Body of pancreas (tissue), 4 donors: Measurements from ENCODE around the gene NEURL4. TPM values are rescaled to one million over a fixed set of nuclear protein-coding genes. Genes with fewer than 3 reads are reported as not detected.
A peak's percentile ranks its signal among the peaks of the same experiment; 100 is the strongest.
"Not testable (repeated sequence)": the region's sequence is repeated elsewhere in the genome, so short reads cannot be mapped to it uniquely, and the experiment has no call there.

Experiments
- ATAC-seq: fragments of 150-250 bp; one replicate; pipeline ENCODE4 v1.9.1; 2016
- DNase-seq, 4 donors: peaks; one replicate each; pipeline ENCODE4 v3.0.0-alpha.2; 2019
- H3K27ac ChIP-seq, 4 donors: fragments of 200-600 bp; sonication (generic); 1 replicate in 3 of 4; 2 replicates in 1 of 4; pipeline versions ENCODE4 v1.5.1 to v1.6.1; 2016 to 2019; ENCODE audit warnings: mild to moderate bottlenecking in 1 of 4, mixed read lengths in 1 of 4, moderate library complexity in 1 of 4
- H3K27me3 ChIP-seq, 2 donors: fragments of 200-600 bp; sonication (generic); one replicate each; pipeline ENCODE4 v1.6.0; 2016; ENCODE audit warnings: mild to moderate bottlenecking in 1 of 2
- H3K36me3 ChIP-seq, 2 donors: fragments of 200-600 bp; sonication (generic); replicated peaks in 1 of 2; 2 replicates each; pipeline ENCODE4 v1.5.1; 2016; ENCODE audit warnings: low read depth in 2 of 2; ENCODE audit not compliant: insufficient read depth in 1 of 2
- H3K4me1 ChIP-seq: fragments of 200-600 bp; sonication (generic); one replicate; pipeline ENCODE4 v1.6.0; 2016
- H3K4me3 ChIP-seq, 2 donors: fragments of 200-600 bp; sonication (generic); 1 replicate in 1 of 2; 2 replicates in 1 of 2; pipeline ENCODE4 v1.5.1; 2016 to 2019
- H3K9me3 ChIP-seq, 3 donors: fragments of 200-600 bp; sonication (generic); 1 replicate in 2 of 3; 2 replicates in 1 of 3; pipeline ENCODE4 v1.5.1; 2016
- CTCF ChIP-seq, 7 experiments: fragments of 450-650 bp in 4 of 7; fragments of 200-600 bp in 3 of 7; sonication (generic) in 3 of 7; IDR thresholded peaks; one replicate each; pipeline ENCODE4 v1.5.1; 2016 to 2019; ENCODE audit warnings: antibody characterized with exemption in 7 of 7
- POLR2A ChIP-seq, 3 donors: fragments of 450-650 bp; IDR thresholded peaks; one replicate each; pipeline ENCODE4 v1.6.1; 2016; ENCODE audit warnings: antibody characterized with exemption in 3 of 3, mild to moderate bottlenecking in 2 of 3
- WGBS, 2 donors: methylation state at CpG; one replicate each; pipeline ENCODE4 v1.1.5; 2017; 5-methylcytosine and 5-hydroxymethylcytosine counted together
- intact Hi-C: fragments of 100-400 bp; cut with DNase I; formaldehyde crosslinking; loops from one replicate; pipeline ENCODE4 v1.15.1; 2023
- total RNA-seq, 2 donors: library from RNA; depleted of rRNA; stranded (reverse); fragments of >200 nt; gene quantifications; one replicate each; pipeline ENCODE4 v1.1.0, GENCODE V29; 2016

The NEURL4 gene
- total RNA-seq, 2 donors from 2014 or later: 28.8 to 41.2 TPM

GRCh38 chr17:7334938-7335538, 5.9 kb upstream of the NEURL4 start:
- Histone ChIP-seq H3K9me3 (no peaks in the 10 kb centered on the region), H3K4me1 (peaks cover 9% of the 10 kb centered on the region), H3K36me3 (no peaks in the 10 kb centered on the region), H3K27me3 (no peaks in the 10 kb centered on the region), H3K4me3 (no peak overlapping the region), H3K27ac (no peak overlapping the region)
- DNase-seq (no peak), ATAC-seq (no peak)
- TF ChIP-seq CTCF (IDR thresholded peaks at IDR 0.05) (no peak), POLR2A (IDR thresholded peaks at IDR 0.05) (no peak)
- WGBS, 2 donors: 63 to 70% methylated on average over 3 of the region's 3 CpGs
- intact Hi-C loops: no loop called here

DNA sequence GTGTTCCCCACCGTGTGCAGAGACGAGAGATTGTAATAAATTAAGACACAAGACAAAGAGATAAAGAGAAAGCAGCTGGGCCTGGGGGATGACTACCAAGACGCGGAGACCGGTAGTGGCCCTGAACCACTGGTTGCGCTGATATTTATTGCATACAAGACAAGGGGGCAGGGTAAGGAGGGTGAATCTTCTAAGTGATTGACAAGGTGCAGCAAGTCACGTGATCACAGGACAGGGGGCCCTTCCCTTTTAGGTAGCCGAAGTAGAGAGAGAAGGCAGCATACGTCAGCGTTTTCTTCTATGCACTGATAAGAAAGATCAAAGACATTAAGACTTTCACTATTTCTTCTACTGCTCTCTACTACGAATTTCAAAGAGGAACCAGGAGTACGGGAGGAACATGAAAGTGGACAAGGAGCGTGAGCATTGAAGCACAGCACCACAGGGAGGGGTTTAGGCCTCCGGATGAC, 3.5 kb upstream of the NEURL4 start:
- H3K9me3 ChIP-seq, DNase-seq, H3K4me3 ChIP-seq, H3K27ac ChIP-seq, H3K27me3 ChIP-seq, intact Hi-C loops, H3K36me3 ChIP-seq, ATAC-seq: not testable (repeated sequence)
- H3K4me1 ChIP-seq: peaks cover 23% of the 10 kb centered on the region
- WGBS, 2 donors: 44 to 45% methylated on average over 14 of the region's 14 CpGs

GRCh38 chr17:7332111-7332510, 3.0 kb upstream of the NEURL4 start:
- Histone ChIP-seq H3K4me3 (no peak overlapping the region), H3K27ac (no peak overlapping the region), H3K27me3 (no peaks in the 10 kb centered on the region), H3K9me3 (no peaks in the 10 kb centered on the region), H3K36me3 (no peaks in the 10 kb centered on the region), H3K4me1 (peaks cover 25% of the 10 kb centered on the region)
- DNase-seq (no peak), ATAC-seq (no peak)
- no peak for TF ChIP-seq CTCF (IDR thresholded peaks at IDR 0.05)
- no peak for TF ChIP-seq POLR2A (IDR thresholded peaks at IDR 0.05)
- intact Hi-C loops: no loop called here
- 34 to 42% methylated on average over 7 of the region's 7 CpGs for WGBS, 2 donors

- DNase-seq (no peak), ATAC-seq (no peak)
- intact Hi-C loops: no loop called here
- Histone ChIP-seq H3K27me3 (no peaks in the 10 kb centered on the region), H3K36me3 (no peaks in the 10 kb centered on the region), H3K4me3 (no peak overlapping the region), H3K9me3 (no peaks in the 10 kb centered on the region), H3K27ac (peak overlapping the region in 3 of 4 donors; percentile 79 to 92 (median 92)), H3K4me1 (peaks cover 25% of the 10 kb centered on the region)
- WGBS, 2 donors: 50 to 54% methylated on average over 12 of the region's 13 CpGs
- TF ChIP-seq POLR2A (IDR thresholded peaks at IDR 0.05): no peak
- no peak for TF ChIP-seq CTCF (IDR thresholded peaks at IDR 0.05)
Measured at GRCh38 chr17:7330638-7331015, 1.5 kb upstream of the NEURL4 start.

GRCh38 chr17:7329997-7330637, 982 bp upstream of the NEURL4 start:
- Histone ChIP-seq H3K36me3 (peaks cover 0 to 3% of the 10 kb centered on the region in 2 donors), H3K27me3 (no peaks in the 10 kb centered on the region), H3K4me1 (peaks cover 25% of the 10 kb centered on the region), H3K27ac (peak overlapping the region; percentile 79 to 92 (median 89)), H3K4me3 (peak overlapping the region; percentile 5 to 94), H3K9me3 (no peaks in the 10 kb centered on the region)
- no peak for TF ChIP-seq CTCF (IDR thresholded peaks at IDR 0.05)
- no peak for TF ChIP-seq POLR2A (IDR thresholded peaks at IDR 0.05)
- ATAC-seq (peak; percentile 44), DNase-seq (peak; percentile 62 to 79 (median 72))
- WGBS, 2 donors: 0% methylated on average over 21 to 26 of the region's 34 CpGs
- intact Hi-C loops: no loop called here
